Measurements from ENCODE around the gene CNGA4.
"Not testable (repeated sequence)": the region's sequence is repeated elsewhere in the genome, so short reads cannot be mapped to it uniquely, and the experiment has no call there.

Gene CNGA4

GRCh38 chr11:6228520-6228919 is 10.4 kb upstream of the CNGA4 start:
- no peak for DNase-seq

- DNase-seq = no peak
Measured at GRCh38 chr11:6229911-6230310, 9.0 kb upstream of the CNGA4 start.

GRCh38 chr11:6232899-6233298 is 6.0 kb upstream of the CNGA4 start:
- no peak for DNase-seq

GRCh38 chr11:6233984-6234386 is 4.9 kb upstream of the CNGA4 start:
- DNase-seq = no peak

GRCh38 chr11:6234387-6235107 is 4.3 kb upstream of the CNGA4 start, which contains the start of gene FHIP1B:
Gene FHIP1B, minus strand, starts transcription at chr11:6234636. Its CDS starts 10,120 bp downstream, at chr11:6224516.
- DNase-seq = peak; percentile 100

GRCh38 chr11:6237266-6237665 is 1.6 kb upstream of the CNGA4 start:
- no peak for DNase-seq

- no peak for DNase-seq
Measured at GRCh38 chr11:6237761-6238302, 1.1 kb upstream of the CNGA4 start.

GRCh38 chr11:6240139-6240538 is 1.2 kb downstream of the CNGA4 start:
- DNase-seq = no peak

- DNase-seq = no peak
Measured at GRCh38 chr11:6240781-6241180, 1.9 kb downstream of the CNGA4 start.

- no peak for DNase-seq
Measured at GRCh38 chr11:6241316-6241715, 2.4 kb downstream of the CNGA4 start.

- no peak for DNase-seq
Measured at GRCh38 chr11:6245536-6245935, 6.6 kb downstream of the CNGA4 start.

- no peak for DNase-seq
Measured at GRCh38 chr11:6248248-6248647, 9.4 kb downstream of the CNGA4 start.

- DNase-seq = not testable (repeated sequence)
Measured at GRCh38 chr11:6248897-6249296, 10.0 kb downstream of the CNGA4 start.

- DNase-seq = no peak
Measured at GRCh38 chr11:6249770-6250555, 11.1 kb downstream of the CNGA4 start.

GRCh38 chr11:6251120-6251733 is 12.3 kb downstream of the CNGA4 start:
- DNase-seq = peak; percentile 49

GRCh38 chr11:6251990-6252473 is 13.1 kb downstream of the CNGA4 start:
- DNase-seq = no peak

GRCh38 chr11:6253197-6253596 is 14.3 kb downstream of the CNGA4 start:
- DNase-seq = no peak

- DNase-seq = no peak
Measured at GRCh38 chr11:6258141-6258540, 19.3 kb downstream of the CNGA4 start.

GRCh38 chr11:6258571-6259081 is 19.7 kb downstream of the CNGA4 start:
- DNase-seq = no peak

- DNase-seq = no peak
Measured at GRCh38 chr11:6260207-6260726, 21.4 kb downstream of the CNGA4 start.

GRCh38 chr11:6263662-6264061 is 24.8 kb downstream of the CNGA4 start:
- DNase-seq = no peak

- DNase-seq = no peak
Measured at GRCh38 chr11:6268820-6269219, 29.9 kb downstream of the CNGA4 start.

GRCh38 chr11:6269994-6270393 is 31.1 kb downstream of the CNGA4 start:
- no peak for DNase-seq
